Esophagus mucosa (tissue), 1 donor: Measurements from ENCODE around the gene SEPHS1. TPM values are rescaled to one million over a fixed set of nuclear protein-coding genes. Genes with fewer than 3 reads are reported as not detected.

Source experiments
- ATAC-seq: fragments of 200-7000 bp; cut with Tn5 transposase; one replicate; pipeline ENCODE4 v1.9.1; 2020
- total RNA-seq: library from RNA; stranded (reverse); gene quantifications from one replicate; pipeline ENCODE4 v1.2.4, GENCODE V29; 2023
- donor health status: DM: yes; HTN: yes; CAD: no.

SEPHS1 gene
- total RNA-seq, 1 donor from 2014 or later, result 31.4 TPM

- no peak for ATAC-seq
Observed at GRCh38 chr10:13327534-13327933, 20.6 kb downstream of the SEPHS1 start.

GRCh38 chr10:13322615-13323148, 25.4 kb downstream of the SEPHS1 start:
- ATAC-seq, result no peak

- no peak for ATAC-seq
Observed at GRCh38 chr10:13321576-13321975, 26.5 kb downstream of the SEPHS1 start.

- ATAC-seq, result no peak
Observed at GRCh38 chr10:13319166-13319565, 28.9 kb downstream of the SEPHS1 start.

- ATAC-seq, result peak; percentile 23
Observed at GRCh38 chr10:13317474-13317873, 30.6 kb downstream of the SEPHS1 start.

- peak; percentile 54 for ATAC-seq
Observed at GRCh38 chr10:13316635-13317311, 31.3 kb downstream of the SEPHS1 start.

- ATAC-seq, result no peak
Observed at GRCh38 chr10:13315361-13315760, 32.7 kb downstream of the SEPHS1 start.

GRCh38 chr10:13311177-13311575, 36.9 kb downstream of the SEPHS1 start:
- no peak for ATAC-seq

- ATAC-seq, result no peak
Observed at GRCh38 chr10:13310518-13311176, 37.4 kb downstream of the SEPHS1 start.

GRCh38 chr10:13309792-13310191, 38.3 kb downstream of the SEPHS1 start:
- no peak for ATAC-seq

- no peak for ATAC-seq
Observed at GRCh38 chr10:13308096-13308495, 40.0 kb downstream of the SEPHS1 start.

- no peak for ATAC-seq
Observed at GRCh38 chr10:13306103-13306502, 42.0 kb downstream of the SEPHS1 start.

- ATAC-seq, result no peak
Observed at GRCh38 chr10:13302821-13303555, 45.1 kb downstream of the SEPHS1 start.

- ATAC-seq, result peak; percentile 84
Observed at GRCh38 chr10:13299437-13300287, 48.4 kb downstream of the SEPHS1 start, which contains the start of gene PHYH. Gene PHYH, minus strand, starts transcription at chr10:13300064. Its CDS starts 22 bp downstream, at chr10:13300042.

GRCh38 chr10:13298748-13299436, 49.2 kb downstream of the SEPHS1 start:
- ATAC-seq, result no peak

- ATAC-seq, result no peak
Observed at GRCh38 chr10:13296476-13296875, 51.6 kb downstream of the SEPHS1 start.

- no peak for ATAC-seq
Observed at GRCh38 chr10:13294784-13295183, 53.3 kb downstream of the SEPHS1 start.

- ATAC-seq, result no peak
Observed at GRCh38 chr10:13291821-13292773, 56.0 kb downstream of the SEPHS1 start.

GRCh38 chr10:13291061-13291460, 57.0 kb downstream of the SEPHS1 start:
- no peak for ATAC-seq

GRCh38 chr10:13284050-13284449, 64.0 kb downstream of the SEPHS1 start:
- no peak for ATAC-seq
